NT2/D1 (cell line): ENCODE results near the gene CACNA1G.

Experiments
- SUZ12 ChIP-seq: IDR thresholded peaks from 2 replicates; pipeline ENCODE4 v1.6.1; 2011; ENCODE audit not compliant: insufficient read length, insufficient read depth; ENCODE audit errors: extremely low read depth
- YY1 ChIP-seq: IDR thresholded peaks from 2 replicates; pipeline ENCODE4 v1.6.1; 2011; ENCODE audit not compliant: insufficient read length, insufficient read depth
- ZNF274 ChIP-seq: IDR thresholded peaks from 2 replicates; pipeline ENCODE4 v1.6.1; 2011; ENCODE audit warnings: mild to moderate bottlenecking, low read depth, low read length

GRCh38 chr17:50542795-50543774 lies 17.4 kb upstream of the CACNA1G start:
- TF ChIP-seq SUZ12 (no peak), ZNF274 (no peak), YY1 (no peak)
